Type B pancreatic cell (in vitro differentiated cells): ENCODE measurements around the gene HM13. TPM values are rescaled to one million over a fixed set of nuclear protein-coding genes. Genes with fewer than 3 reads are reported as not detected.
A peak's percentile ranks its signal among the peaks of the same experiment; 100 is the strongest.

Experiments
- DNase-seq: peaks from one replicate; pipeline ENCODE4 v3.0.0; 2021; ENCODE audit warnings: mixed read lengths; ENCODE audit not compliant: unreplicated experiment; ENCODE audit errors: extremely low spot score
- H3K27ac Mint-ChIP-seq: 2 replicates; pipeline ENCODE4 v1.8.0; 2021; ENCODE audit warnings: mild to moderate bottlenecking, mixed read lengths
- H3K27me3 Mint-ChIP-seq: 2 replicates; pipeline ENCODE4 v1.8.0; 2021; ENCODE audit warnings: mixed read lengths
- H3K36me3 Mint-ChIP-seq: 2 replicates; pipeline ENCODE4 v1.8.0; 2021; ENCODE audit warnings: mixed read lengths
- H3K4me1 Mint-ChIP-seq: one replicate; pipeline ENCODE4 v1.8.0; 2021; ENCODE audit warnings: mixed read lengths; ENCODE audit not compliant: unreplicated experiment
- H3K4me3 Mint-ChIP-seq: 2 replicates; pipeline ENCODE4 v1.8.0; 2021; ENCODE audit warnings: mild to moderate bottlenecking, mixed read lengths
- H3K9me3 Mint-ChIP-seq: 2 replicates; pipeline ENCODE4 v1.8.0; 2021; ENCODE audit warnings: mixed read lengths
- microRNA-seq: library from miRNA; unstranded; fragments of <30 nt; microRNA quantifications from one replicate; pipeline ENCODE4, GENCODE V29; 2020
- total RNA-seq: library from RNA; stranded (reverse); gene quantifications from 2 replicates; pipeline ENCODE4 v1.2.1, GENCODE V29; 2021; ENCODE audit warnings: low replicate concordance
- TF ChIP-seq, protein P1 (sequence below): fragments of 200-600 bp; sonication (generic); conservative IDR thresholded peaks from 2 replicates; pipeline ENCODE4 v1.5.0; 2021; ENCODE audit warnings: antibody characterized with exemption, mild to moderate bottlenecking

HM13 gene
- total RNA-seq, 1 donor from 2014 or later, result 246 TPM

DNA sequence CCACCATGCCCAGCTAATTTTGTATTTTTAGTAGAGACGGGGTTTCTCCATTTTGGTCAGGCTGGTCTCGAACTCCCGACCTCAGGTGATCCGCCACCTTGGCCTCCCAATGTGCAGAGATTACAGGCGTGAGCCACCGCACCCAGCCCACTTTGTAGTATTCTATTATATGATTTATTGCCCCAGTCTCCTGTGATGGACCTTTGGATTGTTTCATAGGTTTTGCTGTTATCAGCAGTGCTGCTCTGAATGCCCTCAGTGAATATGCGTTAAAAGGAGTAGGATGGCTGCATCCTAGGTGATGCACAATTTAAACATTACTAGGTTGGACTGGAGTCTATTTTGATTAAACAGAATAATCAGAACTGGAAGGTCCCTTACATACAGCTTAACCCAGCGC, 101.2 kb downstream of the HM13 start:
- H3K4me3 Mint-ChIP-seq, result no peak overlapping the region
- no peaks in the 10 kb centered on the region for H3K36me3 Mint-ChIP-seq
- TF ChIP-seq, protein P1, sequence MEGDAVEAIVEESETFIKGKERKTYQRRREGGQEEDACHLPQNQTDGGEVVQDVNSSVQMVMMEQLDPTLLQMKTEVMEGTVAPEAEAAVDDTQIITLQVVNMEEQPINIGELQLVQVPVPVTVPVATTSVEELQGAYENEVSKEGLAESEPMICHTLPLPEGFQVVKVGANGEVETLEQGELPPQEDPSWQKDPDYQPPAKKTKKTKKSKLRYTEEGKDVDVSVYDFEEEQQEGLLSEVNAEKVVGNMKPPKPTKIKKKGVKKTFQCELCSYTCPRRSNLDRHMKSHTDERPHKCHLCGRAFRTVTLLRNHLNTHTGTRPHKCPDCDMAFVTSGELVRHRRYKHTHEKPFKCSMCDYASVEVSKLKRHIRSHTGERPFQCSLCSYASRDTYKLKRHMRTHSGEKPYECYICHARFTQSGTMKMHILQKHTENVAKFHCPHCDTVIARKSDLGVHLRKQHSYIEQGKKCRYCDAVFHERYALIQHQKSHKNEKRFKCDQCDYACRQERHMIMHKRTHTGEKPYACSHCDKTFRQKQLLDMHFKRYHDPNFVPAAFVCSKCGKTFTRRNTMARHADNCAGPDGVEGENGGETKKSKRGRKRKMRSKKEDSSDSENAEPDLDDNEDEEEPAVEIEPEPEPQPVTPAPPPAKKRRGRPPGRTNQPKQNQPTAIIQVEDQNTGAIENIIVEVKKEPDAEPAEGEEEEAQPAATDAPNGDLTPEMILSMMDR, result no peak

DNA sequence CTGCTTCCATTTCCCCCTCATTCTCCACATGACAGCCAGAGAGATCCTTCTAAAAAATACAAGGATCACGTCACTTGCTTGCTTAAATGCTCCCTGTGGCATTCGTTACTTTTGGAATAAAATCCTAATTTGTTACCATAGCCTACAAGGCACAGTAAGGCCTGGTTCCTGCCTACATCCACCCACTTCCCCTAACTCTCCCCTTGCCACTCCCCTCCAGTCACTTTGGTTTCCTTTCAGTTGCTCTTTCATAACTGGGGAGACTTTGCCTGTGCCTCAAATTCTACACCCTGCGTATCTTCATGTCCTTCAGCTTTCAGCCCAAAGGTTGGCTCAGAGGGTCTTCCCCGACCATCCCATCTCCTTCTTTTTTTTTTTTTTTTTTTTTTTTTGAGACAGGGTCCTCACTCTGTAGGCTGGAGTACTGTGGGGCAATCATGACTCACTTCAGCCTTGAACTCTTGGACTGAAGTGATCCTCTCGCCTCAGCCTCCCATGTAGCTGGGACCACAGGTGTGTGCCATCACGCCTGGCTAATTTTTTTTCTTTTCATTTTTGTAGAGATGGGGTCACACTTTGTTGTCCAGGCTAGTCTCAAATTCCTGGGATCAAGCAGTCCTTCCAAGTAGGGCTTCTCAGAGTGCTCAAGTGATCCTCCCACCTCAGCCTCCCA, 103.3 kb downstream of the HM13 start:
- peak overlapping the region; percentile 16 for H3K27ac Mint-ChIP-seq
- H3K27me3 Mint-ChIP-seq, result no peaks in the 10 kb centered on the region
- no peak overlapping the region for H3K4me3 Mint-ChIP-seq
- TF ChIP-seq, protein P1, result no peak
- H3K4me1 Mint-ChIP-seq, result peaks cover 6% of the 10 kb centered on the region
- no peak for DNase-seq
- H3K36me3 Mint-ChIP-seq, result no peaks in the 10 kb centered on the region
- H3K9me3 Mint-ChIP-seq, result no peaks in the 10 kb centered on the region

More for the DNA sequence above, 101.2 kb downstream of the HM13 start:
- no peak for DNase-seq
- Mint-ChIP-seq H3K27ac (no peak overlapping the region), H3K4me1 (peaks cover 22% of the 10 kb centered on the region), H3K27me3 (no peaks in the 10 kb centered on the region), H3K9me3 (no peaks in the 10 kb centered on the region)

Small RNAs within 50 kb of the gene (microRNA-seq; reads per million reads assigned to microRNA genes)
- 1.1 reads per million for gene MIR3193

Other genes starting within 250 kb of the HM13 start
- not detected in 2 replicates for gene DEFB116, start 205.9 kb upstream of the HM13 start, total RNA-seq
- gene DEFB118, start 145.8 kb upstream of the HM13 start, total RNA-seq, result not detected in 2 replicates
- gene DEFB119, start 123.9 kb upstream of the HM13 start, total RNA-seq, result not detected in 2 replicates
- gene DEFB121, start 108.2 kb upstream of the HM13 start, total RNA-seq, result not detected in 2 replicates
- not detected in 2 replicates for gene DEFB123, start 73.8 kb upstream of the HM13 start, total RNA-seq
- gene DEFB124, start 39.3 kb upstream of the HM13 start, total RNA-seq, result not detected in 2 replicates
- gene REM1, start 39.2 kb upstream of the HM13 start, total RNA-seq, result not detected in 2 replicates
- gene ID1, start 90.8 kb downstream of the HM13 start, total RNA-seq, result 472 and 516 TPM in 2 replicates
- not detected in 2 replicates for gene COX4I2, start 123.5 kb downstream of the HM13 start, total RNA-seq
- gene BCL2L1, start 208.4 kb downstream of the HM13 start, total RNA-seq, result 142 and 243 TPM in 2 replicates
- gene TPX2, start 224.8 kb downstream of the HM13 start, total RNA-seq, result 45.0 and 130 TPM in 2 replicates